ENCODE data around the gene PSD2. TPM values are rescaled to one million over a fixed set of nuclear protein-coding genes. Genes with fewer than 3 reads are reported as not detected.

PSD2 gene
- total and polyA plus RNA-seq, 5 donors: 0.02 to 0.11 (median 0.06) TPM; not detected in 2

GRCh38 chr5:139862313-139862712 lies 66.7 kb downstream of the PSD2 start:
- ATAC-seq: no peak
- H3K27ac ChIP-seq (ENCODE audit: low read length): no peak overlapping the region
- intact Hi-C loops (cut with DNase I): loop anchor here in 3 of 4 donors (5.0 kb wide), 2 partner anchors 75 to 105 kb away; no protein-coding TSS in a partner anchor
- H3K4me3 ChIP-seq (ENCODE audit: low read length): no peak overlapping the region
- 93% methylated on average over 2 of the region's 2 CpGs for WGBS
- no peaks in the 10 kb centered on the region for H3K4me1 ChIP-seq (ENCODE audit: control insufficient read depth, insufficient read depth, low read length)
- H3K27me3 ChIP-seq (ENCODE audit: control insufficient read depth, insufficient read depth): no peaks in the 10 kb centered on the region
- H3K9me3 ChIP-seq (ENCODE audit: control insufficient read depth, low read length): no peaks in the 10 kb centered on the region
- DNase-seq: no peak

- no peaks in the 10 kb centered on the region for H3K4me1 ChIP-seq (ENCODE audit: control insufficient read depth, insufficient read depth, low read length)
- DNase-seq: no peak
- intact Hi-C loops (cut with DNase I): loop anchor here in 3 of 4 donors (5.0 kb wide), 2 partner anchors 76 to 104 kb away; no protein-coding TSS in a partner anchor
- ATAC-seq: no peak
- 79% methylated on average over 2 of the region's 2 CpGs for WGBS
- no peaks in the 10 kb centered on the region for H3K9me3 ChIP-seq (ENCODE audit: control insufficient read depth, low read length)
- H3K27ac ChIP-seq (ENCODE audit: low read length): no peak overlapping the region
- no peak overlapping the region for H3K4me3 ChIP-seq (ENCODE audit: low read length)
- no peaks in the 10 kb centered on the region for H3K27me3 ChIP-seq (ENCODE audit: control insufficient read depth, insufficient read depth)
Observed at GRCh38 chr5:139862803-139863202, 67.2 kb downstream of the PSD2 start.

- no peak overlapping the region for H3K4me3 ChIP-seq (ENCODE audit: low read length)
- H3K27me3 ChIP-seq (ENCODE audit: control insufficient read depth, insufficient read depth): no peaks in the 10 kb centered on the region
- H3K4me1 ChIP-seq (ENCODE audit: control insufficient read depth, insufficient read depth, low read length): no peaks in the 10 kb centered on the region
- H3K27ac ChIP-seq (ENCODE audit: low read length): no peak overlapping the region
- DNase-seq: peak; percentile 79 to 92 (median 91)
- intact Hi-C loops (cut with DNase I): loop anchor here in 3 of 4 donors (5.0 kb wide), 2 partner anchors 76 to 104 kb away; no protein-coding TSS in a partner anchor
- ATAC-seq: peak; percentile 72 to 85
- WGBS: 57% methylated on average over 9 of the region's 9 CpGs
- no peaks in the 10 kb centered on the region for H3K9me3 ChIP-seq (ENCODE audit: control insufficient read depth, low read length)
Observed at GRCh38 chr5:139863361-139863760, 67.8 kb downstream of the PSD2 start.

GRCh38 chr5:139863855-139864558 lies 68.4 kb downstream of the PSD2 start:
- intact Hi-C loops (cut with DNase I): loop anchor here in 3 of 4 donors (2.0 to 5.0 kb wide), 3 partner anchors 75 to 103 kb away; no protein-coding TSS in a partner anchor
- DNase-seq (peak; percentile 62 to 88 (median 81)), ATAC-seq (peak; percentile 69 to 74)
- no peaks in the 10 kb centered on the region for H3K27me3 ChIP-seq (ENCODE audit: control insufficient read depth, insufficient read depth)
- no peaks in the 10 kb centered on the region for H3K9me3 ChIP-seq (ENCODE audit: control insufficient read depth, low read length)
- no peaks in the 10 kb centered on the region for H3K4me1 ChIP-seq (ENCODE audit: control insufficient read depth, insufficient read depth, low read length)
- WGBS: 20% methylated on average over 5 of the region's 5 CpGs
- no peak overlapping the region for H3K27ac ChIP-seq (ENCODE audit: low read length)
- no peak overlapping the region for H3K4me3 ChIP-seq (ENCODE audit: low read length)

- ATAC-seq (no peak), DNase-seq (no peak)
- intact Hi-C loops (cut with DNase I): loop anchor here in 3 of 4 donors (2.0 to 5.0 kb wide), 3 partner anchors 76 to 102 kb away; no protein-coding TSS in a partner anchor
- H3K4me3 ChIP-seq (ENCODE audit: low read length): no peak overlapping the region
- 79% methylated on average over 12 of the region's 12 CpGs for WGBS
- H3K4me1 ChIP-seq (ENCODE audit: control insufficient read depth, insufficient read depth, low read length): no peaks in the 10 kb centered on the region
- no peak overlapping the region for H3K27ac ChIP-seq (ENCODE audit: low read length)
- no peaks in the 10 kb centered on the region for H3K9me3 ChIP-seq (ENCODE audit: control insufficient read depth, low read length)
- H3K27me3 ChIP-seq (ENCODE audit: control insufficient read depth, insufficient read depth): no peaks in the 10 kb centered on the region
Observed at GRCh38 chr5:139864716-139865483, 69.3 kb downstream of the PSD2 start.

- no peak for DNase-seq
- intact Hi-C loops (cut with DNase I): no loop called here
- no peak for ATAC-seq
- Histone ChIP-seq H3K4me1 (ENCODE audit: control insufficient read depth, insufficient read depth, low read length) (no peaks in the 10 kb centered on the region), H3K4me3 (ENCODE audit: low read length) (no peak overlapping the region), H3K27ac (ENCODE audit: low read length) (no peak overlapping the region), H3K27me3 (ENCODE audit: control insufficient read depth, insufficient read depth) (no peaks in the 10 kb centered on the region), H3K9me3 (ENCODE audit: control insufficient read depth, low read length) (no peaks in the 10 kb centered on the region)
- 71% methylated on average over 2 of the region's 2 CpGs for WGBS
Observed at GRCh38 chr5:139867109-139867508, 71.5 kb downstream of the PSD2 start.

- Histone ChIP-seq H3K27ac (ENCODE audit: low read length) (no peak overlapping the region), H3K4me1 (ENCODE audit: control insufficient read depth, insufficient read depth, low read length) (no peaks in the 10 kb centered on the region), H3K4me3 (ENCODE audit: low read length) (no peak overlapping the region), H3K9me3 (ENCODE audit: control insufficient read depth, low read length) (no peaks in the 10 kb centered on the region), H3K27me3 (ENCODE audit: control insufficient read depth, insufficient read depth) (no peaks in the 10 kb centered on the region)
- DNase-seq: no peak
- intact Hi-C loops (cut with DNase I): no loop called here
- no peak for ATAC-seq
Observed at GRCh38 chr5:139867581-139867980, 72.0 kb downstream of the PSD2 start.

- Histone ChIP-seq H3K27me3 (ENCODE audit: control insufficient read depth, insufficient read depth) (no peaks in the 10 kb centered on the region), H3K9me3 (ENCODE audit: control insufficient read depth, low read length) (no peaks in the 10 kb centered on the region), H3K27ac (ENCODE audit: low read length) (no peak overlapping the region), H3K4me1 (ENCODE audit: control insufficient read depth, insufficient read depth, low read length) (no peaks in the 10 kb centered on the region), H3K4me3 (ENCODE audit: low read length) (no peak overlapping the region)
- ATAC-seq (peak in 1 of 2 donors; percentile 12), DNase-seq (no peak)
- intact Hi-C loops (cut with DNase I): no loop called here
- WGBS: 46% methylated on average over 9 of the region's 9 CpGs
Observed at GRCh38 chr5:139869042-139869790, 73.6 kb downstream of the PSD2 start.

GRCh38 chr5:139870677-139871076 lies 75.1 kb downstream of the PSD2 start:
- DNase-seq (no peak), ATAC-seq (no peak)
- intact Hi-C loops (cut with DNase I): no loop called here
- Histone ChIP-seq H3K4me3 (ENCODE audit: low read length) (no peak overlapping the region), H3K4me1 (ENCODE audit: control insufficient read depth, insufficient read depth, low read length) (no peaks in the 10 kb centered on the region), H3K27ac (ENCODE audit: low read length) (no peak overlapping the region), H3K9me3 (ENCODE audit: control insufficient read depth, low read length) (no peaks in the 10 kb centered on the region), H3K27me3 (ENCODE audit: control insufficient read depth, insufficient read depth) (no peaks in the 10 kb centered on the region)
- WGBS: 97% methylated on average over 1 of the region's 1 CpG

- DNase-seq (no peak), ATAC-seq (no peak)
- no peaks in the 10 kb centered on the region for H3K27me3 ChIP-seq (ENCODE audit: control insufficient read depth, insufficient read depth)
- H3K4me1 ChIP-seq (ENCODE audit: control insufficient read depth, insufficient read depth, low read length): no peaks in the 10 kb centered on the region
- 93% methylated on average over 9 of the region's 9 CpGs for WGBS
- no peak overlapping the region for H3K27ac ChIP-seq (ENCODE audit: low read length)
- no peak overlapping the region for H3K4me3 ChIP-seq (ENCODE audit: low read length)
- intact Hi-C loops (cut with DNase I): no loop called here
- H3K9me3 ChIP-seq (ENCODE audit: control insufficient read depth, low read length): no peaks in the 10 kb centered on the region
Observed at GRCh38 chr5:139871614-139872013, 76.0 kb downstream of the PSD2 start.
